Muscle layer of duodenum (tissue), 2 donors: Measurements from ENCODE around the gene NAA10.

Experiments used
- H3K27ac ChIP-seq: one replicate; pipeline ENCODE4 v1.7.0; 2013; ENCODE audit warnings: mild to moderate bottlenecking, low read length
- H3K27me3 ChIP-seq: one replicate; pipeline ENCODE4 v1.7.0; 2013; ENCODE audit warnings: low read depth, mild to moderate bottlenecking, control low read depth, low read length
- H3K36me3 ChIP-seq, 2 donors: one replicate each; pipeline ENCODE4 v1.7.0; 2013; ENCODE audit warnings: low read length in 2 of 2, control low read depth in 1 of 2, mild to moderate bottlenecking in 1 of 2; ENCODE audit not compliant: insufficient read depth in 2 of 2, control insufficient read depth in 1 of 2
- H3K4me1 ChIP-seq, 2 donors: one replicate each; pipeline ENCODE4 v1.7.0; 2013; ENCODE audit warnings: low read length in 2 of 2, mild to moderate bottlenecking in 2 of 2, control low read depth in 1 of 2, moderate library complexity in 1 of 2; ENCODE audit not compliant: insufficient read depth in 2 of 2, control insufficient read depth in 1 of 2
- H3K4me3 ChIP-seq, 2 donors: one replicate each; pipeline ENCODE4 v1.7.0; 2013; ENCODE audit warnings: low read length in 2 of 2, low read depth in 1 of 2, mild to moderate bottlenecking in 1 of 2
- H3K9me3 ChIP-seq, 2 donors: one replicate each; pipeline ENCODE4 v1.7.0; 2013; ENCODE audit warnings: low read length in 2 of 2, control low read depth in 1 of 2, mild to moderate bottlenecking in 1 of 2; ENCODE audit not compliant: control insufficient read depth in 1 of 2
- donor health status: healthy.

The NAA10 gene

GRCh38 chrX:153965406-153965805 is 30.6 kb upstream of the NAA10 start:
- Histone ChIP-seq H3K27me3 (no peaks in the 10 kb centered on the region), H3K4me3 (no peak overlapping the region), H3K27ac (no peak overlapping the region), H3K4me1 (peaks cover 5 to 45% of the 10 kb centered on the region in 2 donors), H3K36me3 (peaks cover 11 to 27% of the 10 kb centered on the region in 2 donors), H3K9me3 (no peaks in the 10 kb centered on the region)

- peaks cover 12 to 35% of the 10 kb centered on the region in 2 donors for H3K36me3 ChIP-seq
- H3K4me3 ChIP-seq: no peak overlapping the region
- H3K4me1 ChIP-seq: peaks cover 5 to 39% of the 10 kb centered on the region in 2 donors
- no peaks in the 10 kb centered on the region for H3K9me3 ChIP-seq
- no peaks in the 10 kb centered on the region for H3K27me3 ChIP-seq
- no peak overlapping the region for H3K27ac ChIP-seq
Observed at GRCh38 chrX:153964105-153964504, 29.3 kb upstream of the NAA10 start.

- Histone ChIP-seq H3K4me1 (peaks cover 5 to 35% of the 10 kb centered on the region in 2 donors), H3K9me3 (no peaks in the 10 kb centered on the region), H3K4me3 (no peak overlapping the region), H3K27ac (no peak overlapping the region), H3K36me3 (peaks cover 15 to 41% of the 10 kb centered on the region in 2 donors), H3K27me3 (no peaks in the 10 kb centered on the region)
Observed at GRCh38 chrX:153963546-153963945, 28.7 kb upstream of the NAA10 start.

- H3K27me3 ChIP-seq: no peaks in the 10 kb centered on the region
- H3K27ac ChIP-seq: no peak overlapping the region
- no peaks in the 10 kb centered on the region for H3K9me3 ChIP-seq
- H3K36me3 ChIP-seq: peaks cover 21 to 61% of the 10 kb centered on the region in 2 donors
- H3K4me1 ChIP-seq: peaks cover 0 to 13% of the 10 kb centered on the region in 2 donors
- no peak overlapping the region for H3K4me3 ChIP-seq
Observed at GRCh38 chrX:153961292-153961691, 26.5 kb upstream of the NAA10 start.

GRCh38 chrX:153960786-153961185 is 25.9 kb upstream of the NAA10 start:
- Histone ChIP-seq H3K4me3 (no peak overlapping the region), H3K9me3 (no peaks in the 10 kb centered on the region), H3K4me1 (peaks cover 0 to 8% of the 10 kb centered on the region in 2 donors), H3K27me3 (no peaks in the 10 kb centered on the region), H3K27ac (no peak overlapping the region), H3K36me3 (peaks cover 21 to 66% of the 10 kb centered on the region in 2 donors)

GRCh38 chrX:153960077-153960476 is 25.2 kb upstream of the NAA10 start:
- Histone ChIP-seq H3K4me3 (no peak overlapping the region), H3K27me3 (no peaks in the 10 kb centered on the region), H3K4me1 (peaks cover 0 to 4% of the 10 kb centered on the region in 2 donors), H3K36me3 (peaks cover 21 to 67% of the 10 kb centered on the region in 2 donors), H3K9me3 (no peaks in the 10 kb centered on the region), H3K27ac (no peak overlapping the region)

- peaks cover 21 to 71% of the 10 kb centered on the region in 2 donors for H3K36me3 ChIP-seq
- no peaks in the 10 kb centered on the region for H3K27me3 ChIP-seq
Observed at GRCh38 chrX:153959649-153960048, 24.8 kb upstream of the NAA10 start.

GRCh38 chrX:153958605-153959004 is 23.8 kb upstream of the NAA10 start:
- Histone ChIP-seq H3K4me1 (peaks cover 0 to 1% of the 10 kb centered on the region in 2 donors), H3K4me3 (no peak overlapping the region), H3K9me3 (no peaks in the 10 kb centered on the region), H3K27ac (no peak overlapping the region), H3K36me3 (peaks cover 21 to 77% of the 10 kb centered on the region in 2 donors), H3K27me3 (no peaks in the 10 kb centered on the region)

More at GRCh38 chrX:153959649-153960048, 24.8 kb upstream of the NAA10 start:
- Histone ChIP-seq H3K9me3 (no peaks in the 10 kb centered on the region), H3K27ac (no peak overlapping the region), H3K4me1 (peaks cover 0 to 4% of the 10 kb centered on the region in 2 donors), H3K4me3 (no peak overlapping the region)

GRCh38 chrX:153957224-153957623 is 22.4 kb upstream of the NAA10 start:
- Histone ChIP-seq H3K9me3 (no peaks in the 10 kb centered on the region), H3K27me3 (no peaks in the 10 kb centered on the region), H3K4me3 (no peak overlapping the region), H3K27ac (no peak overlapping the region), H3K36me3 (peaks cover 19 to 70% of the 10 kb centered on the region in 2 donors), H3K4me1 (peaks cover 0 to 8% of the 10 kb centered on the region in 2 donors)

- Histone ChIP-seq H3K36me3 (peaks cover 10 to 67% of the 10 kb centered on the region in 2 donors), H3K9me3 (no peaks in the 10 kb centered on the region), H3K4me1 (peaks cover 0 to 12% of the 10 kb centered on the region in 2 donors), H3K27ac (no peak overlapping the region), H3K4me3 (no peak overlapping the region), H3K27me3 (no peaks in the 10 kb centered on the region)
Observed at GRCh38 chrX:153956044-153956907, 21.4 kb upstream of the NAA10 start.

GRCh38 chrX:153955228-153955732 is 20.4 kb upstream of the NAA10 start:
- H3K27me3 ChIP-seq: no peaks in the 10 kb centered on the region
- H3K27ac ChIP-seq: no peak overlapping the region
- H3K9me3 ChIP-seq: no peaks in the 10 kb centered on the region
- H3K4me1 ChIP-seq: peaks cover 0 to 13% of the 10 kb centered on the region in 2 donors
- H3K4me3 ChIP-seq: no peak overlapping the region
- H3K36me3 ChIP-seq: peaks cover 10 to 60% of the 10 kb centered on the region in 2 donors
